Endometrial microvascular endothelial cells (primary cell): ENCODE data around the gene LRRC25. TPM values are rescaled to one million over a fixed set of nuclear protein-coding genes. Genes with fewer than 3 reads are reported as not detected.

ENCODE experiments used
- in situ Hi-C: cut with HindIII; loops from 2 replicates; pipeline ENCODE4 v1.10.0; 2017; ENCODE audit warnings: low sequenced_read_pairs, low pct_unique_long_range_greater_than_20kb; ENCODE audit errors: inconsistent ontology term
- total RNA-seq: library from RNA; depleted of rRNA; stranded (reverse); fragments of >200 nt; gene quantifications from one replicate; pipeline ENCODE4 v1.2.3, GENCODE V29; 2015; ENCODE audit errors: inconsistent ontology term

LRRC25 gene
- total RNA-seq, 1 donor from 2014 or later = not detected

- in situ Hi-C loops = no loop called here
Measured at GRCh38 chr19:18426416-18426767, 29.0 kb upstream of the LRRC25 start.

DNA sequence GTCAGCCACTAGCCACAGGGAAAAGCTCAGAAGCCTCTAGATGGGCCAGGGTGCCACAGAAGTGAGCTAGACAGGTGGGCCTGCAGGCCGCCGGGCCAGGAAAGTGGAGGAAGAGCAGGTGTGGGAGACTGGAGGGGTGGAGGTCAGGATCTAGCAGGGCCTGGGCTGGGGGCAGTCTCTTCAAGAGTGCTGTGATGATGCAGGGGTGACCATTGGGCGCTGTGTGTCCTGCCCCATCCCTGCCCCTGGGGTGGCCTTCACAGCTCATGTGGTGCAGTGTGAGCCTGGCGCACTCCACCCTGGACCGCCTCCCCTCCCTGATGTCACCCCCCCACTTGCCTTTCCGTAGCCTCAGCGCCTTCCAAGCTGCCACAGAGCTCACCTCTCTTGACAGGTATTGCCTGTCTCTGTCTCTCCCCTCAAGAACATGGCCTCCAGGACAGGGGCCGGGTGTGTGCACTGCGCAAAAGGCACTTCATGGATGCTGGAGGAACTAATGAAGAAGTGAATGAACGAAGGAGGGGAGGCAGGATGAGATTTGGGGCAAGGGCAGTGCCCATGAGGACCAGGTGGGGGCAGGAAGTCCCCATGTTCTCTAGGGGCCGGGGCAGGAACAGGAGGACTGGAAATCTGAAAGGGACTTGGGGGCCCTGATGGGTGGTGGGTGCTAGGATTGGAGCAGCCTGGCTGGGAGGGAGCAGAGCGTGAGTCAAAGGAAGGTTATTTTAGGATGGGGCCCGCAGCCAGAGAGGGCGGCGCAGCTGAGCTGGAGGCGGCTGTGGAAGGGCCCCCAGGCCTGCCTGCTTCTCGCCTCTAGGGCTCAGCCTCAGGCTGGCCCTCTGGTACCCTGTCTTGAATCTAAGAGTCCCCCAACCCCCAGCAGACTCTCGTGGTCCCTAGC, 28.3 kb upstream of the LRRC25 start:
- in situ Hi-C loops = no loop called here

- in situ Hi-C loops = no loop called here
Measured at GRCh38 chr19:18424890-18425514, 27.6 kb upstream of the LRRC25 start.

DNA sequence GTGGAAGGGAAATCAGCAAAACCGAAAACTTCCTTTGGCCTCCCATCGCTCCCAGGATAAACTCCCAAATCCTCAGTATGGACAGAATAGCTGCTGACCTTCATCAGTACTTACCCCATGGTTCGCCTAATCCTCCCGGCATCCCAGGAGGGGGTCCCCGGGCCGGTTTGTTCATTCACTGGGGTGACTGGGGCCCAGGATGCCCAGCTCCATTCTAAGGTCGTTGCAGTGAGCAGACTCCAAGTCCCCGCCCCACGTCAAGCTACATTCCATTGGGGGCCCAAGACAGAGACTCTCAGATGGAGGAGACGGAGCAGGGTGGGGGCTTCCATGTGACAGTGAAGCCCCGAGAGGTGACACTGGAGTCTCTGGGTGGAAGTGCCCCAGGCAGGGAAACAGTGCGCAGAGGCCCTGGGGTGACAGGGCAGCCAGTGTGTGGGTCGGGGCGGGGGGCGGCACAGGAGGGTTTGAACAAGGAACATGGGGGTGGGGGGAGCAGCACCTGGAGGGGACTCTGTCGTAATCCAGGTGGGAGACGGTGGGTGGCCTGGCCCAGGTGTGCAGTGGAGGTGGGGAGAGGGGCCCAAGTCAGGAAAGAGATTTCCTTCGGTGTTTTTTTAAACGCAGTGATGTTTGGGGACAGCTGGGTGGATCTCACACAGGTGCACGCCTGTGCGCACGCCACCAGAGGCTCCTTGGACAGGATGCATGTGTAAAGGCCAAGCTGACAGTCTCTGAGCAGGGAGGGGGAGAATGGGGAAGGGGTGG, 26.9 kb upstream of the LRRC25 start:
- in situ Hi-C loops = no loop called here

GRCh38 chr19:18423258-18424020, 26.0 kb upstream of the LRRC25 start:
- in situ Hi-C loops = no loop called here

- in situ Hi-C loops = no loop called here
Measured at GRCh38 chr19:18422530-18423191, 25.2 kb upstream of the LRRC25 start.

DNA sequence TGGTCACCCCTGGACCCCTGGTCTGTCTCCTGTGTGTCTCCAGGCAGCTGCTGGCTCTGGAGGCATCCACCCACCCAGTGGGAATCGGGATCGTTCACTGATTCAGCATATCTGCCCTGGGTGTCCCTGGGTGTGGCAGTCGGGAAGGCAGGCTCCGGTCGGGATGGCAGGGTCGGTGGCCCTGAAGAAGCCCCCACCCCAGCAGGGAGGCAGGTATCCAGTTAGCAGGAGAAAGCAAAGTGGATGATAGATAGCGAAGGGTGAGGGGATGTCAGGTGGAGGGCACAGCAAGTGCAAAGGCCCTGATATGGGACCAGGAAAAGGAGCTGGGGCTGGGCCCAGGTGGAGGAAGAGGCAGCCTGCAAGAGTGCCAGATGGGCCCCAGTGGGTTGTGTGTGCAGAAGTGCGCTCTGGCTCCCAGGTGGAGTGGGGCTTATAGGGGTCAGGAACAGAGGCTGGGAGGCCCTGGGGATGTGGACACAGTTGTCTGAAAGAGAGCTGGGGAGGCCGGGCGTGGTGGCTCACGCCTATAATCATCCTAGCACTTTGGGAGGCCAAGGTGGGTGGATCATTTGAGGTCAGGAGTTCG, 24.0 kb upstream of the LRRC25 start:
- in situ Hi-C loops = no loop called here

- in situ Hi-C loops = no loop called here
Measured at GRCh38 chr19:18420930-18421329, 23.5 kb upstream of the LRRC25 start.

DNA sequence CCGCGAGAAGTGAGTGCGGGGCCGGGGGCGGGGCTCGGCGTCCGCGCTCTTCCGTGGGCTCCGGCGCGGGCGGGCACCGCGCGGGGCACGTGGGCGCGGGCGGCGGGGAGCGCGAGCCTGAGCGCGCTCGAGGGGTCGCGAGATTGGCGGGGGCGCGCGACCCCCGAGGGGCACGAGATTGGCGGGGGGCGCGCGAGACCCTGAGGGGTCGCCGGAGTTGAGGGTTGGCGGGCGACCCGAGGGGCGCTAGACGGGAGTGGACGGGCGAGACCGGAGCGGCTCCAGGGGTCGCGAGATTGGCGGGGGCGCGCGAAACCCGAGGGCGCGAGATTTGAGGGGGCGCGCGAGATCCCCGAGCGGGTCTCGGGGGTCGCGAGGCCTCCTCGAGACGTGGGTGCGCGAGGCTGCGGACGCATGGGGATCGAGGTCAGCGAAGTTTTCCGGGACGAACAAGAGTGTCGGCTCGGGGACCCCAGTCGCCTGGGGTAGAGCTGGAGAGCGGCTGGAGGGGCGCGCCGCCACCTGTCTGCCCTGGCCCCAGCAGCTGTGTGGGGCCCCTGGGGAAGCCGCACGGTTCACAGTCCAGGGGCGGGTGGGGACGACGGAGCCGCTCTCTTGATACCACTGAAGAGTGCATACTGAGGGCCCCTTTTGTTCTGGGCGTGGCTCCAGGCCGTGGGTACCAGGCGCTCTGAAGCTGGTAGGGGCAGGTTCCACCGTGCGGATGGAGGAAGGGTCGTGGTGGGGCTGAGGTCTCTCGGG, 22.5 kb upstream of the LRRC25 start:
- in situ Hi-C loops = no loop called here

DNA sequence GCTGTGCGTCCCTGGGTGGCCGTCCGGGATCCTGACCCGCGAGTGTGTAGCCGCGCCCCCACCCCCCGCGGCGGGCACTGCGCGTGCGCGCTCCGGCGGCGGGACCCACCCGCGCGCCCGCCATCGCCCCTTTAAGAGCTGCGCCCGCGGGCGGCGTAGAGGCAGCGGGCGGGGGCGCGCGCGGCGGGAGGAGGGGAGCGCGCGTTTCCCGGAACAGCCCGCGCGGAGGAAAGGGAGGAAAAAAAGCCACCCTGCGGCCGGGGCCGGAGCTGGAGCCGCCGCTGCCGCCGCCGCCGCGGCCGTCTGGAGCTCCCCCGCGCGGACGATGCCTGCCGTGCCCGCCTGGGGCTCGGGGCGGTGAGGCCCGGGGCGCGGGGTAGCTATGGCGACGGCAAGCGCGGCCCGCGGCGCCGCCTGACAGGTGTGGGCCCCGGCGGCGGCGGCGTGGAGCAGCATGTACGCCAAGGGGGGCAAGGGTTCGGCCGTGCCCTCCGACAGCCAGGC, 21.8 kb upstream of the LRRC25 start, which contains the start of gene SSBP4:
TSS of gene SSBP4 (plus strand) at position 204 of the 504 bp plus-strand sequence. CDS start at position 455, 251 bp downstream.
- in situ Hi-C loops = no loop called here

- in situ Hi-C loops = no loop called here
Measured at GRCh38 chr19:18418483-18419194, 21.2 kb upstream of the LRRC25 start.

DNA sequence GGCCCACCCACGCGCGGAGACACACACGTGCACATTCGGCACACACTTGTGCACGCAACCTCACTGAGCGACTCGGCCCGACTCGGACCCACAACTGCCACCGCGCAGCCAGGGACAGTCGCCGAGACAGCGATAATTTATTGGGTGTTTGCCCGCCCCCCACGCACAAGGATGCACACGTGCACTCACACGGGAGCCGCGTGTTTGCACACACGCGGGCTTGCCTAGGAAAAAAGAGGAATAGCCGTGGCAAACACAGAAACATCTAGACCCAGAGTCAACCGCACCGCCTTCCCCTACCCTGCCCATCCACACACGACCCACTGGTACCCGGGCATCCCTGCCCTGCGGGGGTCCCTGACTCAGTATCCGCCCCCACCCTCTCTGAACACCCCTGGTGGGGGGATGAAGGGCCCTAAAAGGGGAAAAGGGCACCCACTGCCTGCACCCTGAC, 20.6 kb upstream of the LRRC25 start:
- in situ Hi-C loops = no loop called here

- in situ Hi-C loops = no loop called here
Measured at GRCh38 chr19:18417250-18418028, 20.0 kb upstream of the LRRC25 start.

DNA sequence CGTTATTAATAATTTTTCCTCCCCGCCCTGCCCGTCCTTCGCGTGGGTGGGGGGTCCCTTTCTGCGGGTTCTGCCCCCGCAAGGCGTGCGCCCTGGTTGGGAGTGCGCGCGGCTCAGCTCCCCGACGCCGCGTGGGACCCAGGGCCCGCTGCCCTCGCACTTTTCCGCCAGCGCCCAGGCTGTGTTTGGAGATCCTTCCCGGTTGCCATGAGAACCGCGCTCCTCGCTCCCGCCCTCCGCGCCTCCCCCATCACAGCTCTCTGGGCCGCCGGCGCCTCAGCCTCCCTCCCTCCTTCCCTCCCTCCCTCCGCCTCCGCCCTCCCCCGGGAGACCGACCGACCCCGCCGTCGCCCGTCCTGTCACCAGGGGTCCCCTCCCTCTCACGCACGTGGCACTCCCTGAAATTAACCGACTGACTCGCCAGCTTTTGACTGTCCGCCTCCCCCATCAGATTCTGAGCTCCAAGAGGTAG, 19.4 kb upstream of the LRRC25 start:
- in situ Hi-C loops = no loop called here

DNA sequence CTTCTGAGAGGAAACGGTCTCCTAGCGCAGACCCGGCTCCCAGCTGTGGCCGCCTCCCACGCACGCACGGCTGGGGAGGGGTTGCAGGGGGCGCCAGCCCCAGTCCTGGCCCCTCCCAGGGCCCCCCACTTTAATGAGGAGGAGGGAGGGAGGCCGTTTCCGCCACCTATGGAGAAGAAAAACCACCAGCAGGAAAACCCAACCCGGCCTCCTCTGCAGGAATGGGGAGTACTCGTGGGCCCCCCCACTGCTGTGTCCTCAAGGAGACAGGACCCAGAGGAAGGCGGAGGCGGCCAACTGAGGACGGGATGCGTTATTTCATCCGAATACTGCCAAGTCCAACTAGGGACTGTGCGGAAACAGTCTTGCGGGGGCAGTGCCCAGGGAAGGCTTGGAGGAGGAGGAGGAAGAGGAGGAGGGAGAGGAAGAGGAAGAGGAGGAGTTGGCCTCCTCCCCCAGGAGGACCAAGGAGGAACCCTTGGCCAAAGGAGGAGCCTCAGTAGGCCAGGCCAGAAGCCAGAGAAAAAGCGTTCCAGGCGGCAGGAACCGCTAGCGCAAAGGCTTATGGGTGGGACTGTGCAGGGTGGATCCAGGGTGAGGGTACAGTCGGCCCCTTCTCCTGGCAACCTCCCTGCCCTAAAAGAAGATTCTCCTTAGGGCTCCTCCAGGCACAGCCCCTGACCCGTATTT, 17.9 kb upstream of the LRRC25 start:
- in situ Hi-C loops = no loop called here
